Measurements from ENCODE around the gene DAAM2.

DNA sequence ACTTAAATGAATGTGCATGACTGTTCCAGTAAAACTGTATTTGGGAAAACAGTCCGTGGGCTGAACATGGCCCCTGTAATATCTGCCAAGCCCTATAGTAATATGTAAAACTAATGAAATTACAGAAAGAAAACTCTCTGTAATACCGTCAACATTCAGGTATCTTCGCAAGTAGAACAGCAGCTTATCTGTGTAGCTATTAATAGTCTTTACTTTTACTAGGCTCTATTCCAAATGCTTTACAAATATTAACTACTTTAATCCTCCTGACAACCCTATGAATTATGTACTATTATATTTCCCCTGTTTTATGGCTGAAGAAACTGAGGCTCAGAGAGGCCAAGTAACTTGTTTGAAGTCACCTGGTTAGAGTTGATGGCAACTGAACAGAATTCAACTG is 57.1 kb downstream of the DAAM2 start:
- TF ChIP-seq EZH2phosphoT487 (IDR thresholded peaks at IDR 0.05; ENCODE audit: insufficient read depth, low read depth) (no peak), EZH2 (IDR thresholded peaks at IDR 0.05; ENCODE audit: insufficient read depth, poor library complexity, severe bottlenecking) (no peak)

Measured in GM23248 (cell line).